Peyer's patch (tissue), 4 donors: Measurements from ENCODE around the gene TTC22. TPM values are rescaled to one million over a fixed set of nuclear protein-coding genes. Genes with fewer than 3 reads are reported as not detected.

Experiments used
- DNase-seq, 3 donors: peaks; one replicate each; pipeline ENCODE4 v3.0.0-alpha.2; 2017 to 2019
- H3K27ac ChIP-seq, 4 donors: fragments of 200-600 bp; sonication (generic); one replicate each; pipeline ENCODE4 v1.5.1; 2016 to 2019
- H3K27me3 ChIP-seq, 2 donors: fragments of 200-600 bp; sonication (generic); one replicate each; pipeline ENCODE4 v1.5.1; 2019
- H3K36me3 ChIP-seq, 3 donors: fragments of 200-600 bp; sonication (generic); one replicate each; pipeline ENCODE4 v1.5.1; 2016 to 2019
- H3K4me1 ChIP-seq, 4 donors: fragments of 200-600 bp; sonication (generic); one replicate each; pipeline ENCODE4 v1.5.1; 2016 to 2019
- H3K4me3 ChIP-seq, 4 donors: fragments of 200-600 bp; sonication (generic); 1 replicate in 3 of 4; 2 replicates in 1 of 4; pipeline ENCODE4 v1.5.1; 2016 to 2019; ENCODE audit warnings: mild to moderate bottlenecking in 1 of 4
- H3K9me3 ChIP-seq, 4 donors: fragments of 200-600 bp; sonication (generic); one replicate each; pipeline ENCODE4 v1.5.1; 2016 to 2019; ENCODE audit warnings: mild to moderate bottlenecking in 1 of 4
- POLR2A ChIP-seq, 2 donors: fragments of 450-650 bp; IDR thresholded peaks; one replicate each; pipeline ENCODE4 v1.5.1; 2017; ENCODE audit warnings: antibody characterized with exemption in 2 of 2, mild to moderate bottlenecking in 2 of 2, moderate library complexity in 2 of 2
- total RNA-seq, 4 donors: library from RNA; depleted of rRNA; stranded (reverse); fragments of >200 nt; gene quantifications; one replicate each; pipeline ENCODE4 v1.1.0, GENCODE V29; 2016
- TF ChIP-seq, protein P1 (sequence below), 6 experiments: fragments of 450-650 bp in 4 of 6; fragments of 200-600 bp in 2 of 6; sonication (generic) in 1 of 6; IDR thresholded peaks; one replicate each; pipeline ENCODE4 v1.5.1; 2017 to 2019; ENCODE audit warnings: antibody characterized with exemption in 6 of 6, mild to moderate bottlenecking in 3 of 6, moderate library complexity in 1 of 6

Gene TTC22
- total RNA-seq, 4 donors from 2014 or later: 15.7 to 136 (median 102) TPM

DNA sequence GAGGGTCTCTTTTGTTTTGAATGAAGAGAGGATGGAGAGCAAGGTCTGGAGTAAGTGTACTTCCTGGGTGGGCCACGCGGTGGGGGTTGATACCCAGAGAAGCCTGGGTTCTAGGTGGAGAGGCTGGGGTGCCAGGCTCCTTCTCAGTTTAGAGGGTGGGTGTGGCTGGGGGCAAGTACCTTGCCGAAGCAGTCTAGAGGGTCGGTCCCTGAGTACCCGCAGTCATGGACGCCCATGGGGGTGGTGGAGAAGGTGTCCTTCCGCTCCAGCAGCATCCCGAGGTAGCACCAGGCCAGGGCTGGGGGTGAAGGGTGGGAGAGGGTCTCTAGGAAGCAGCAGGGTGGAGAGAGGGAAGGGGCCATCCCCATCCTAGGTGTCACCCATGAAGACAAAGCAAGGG, 14.3 kb downstream of the TTC22 start:
- Histone ChIP-seq H3K4me3 (no peak overlapping the region), H3K4me1 (no peaks in the 10 kb centered on the region), H3K36me3 (peaks cover 0 to 34% (median 0%) of the 10 kb centered on the region in 3 donors), H3K9me3 (no peaks in the 10 kb centered on the region), H3K27ac (no peak overlapping the region), H3K27me3 (no peaks in the 10 kb centered on the region)
- TF ChIP-seq, protein P1, sequence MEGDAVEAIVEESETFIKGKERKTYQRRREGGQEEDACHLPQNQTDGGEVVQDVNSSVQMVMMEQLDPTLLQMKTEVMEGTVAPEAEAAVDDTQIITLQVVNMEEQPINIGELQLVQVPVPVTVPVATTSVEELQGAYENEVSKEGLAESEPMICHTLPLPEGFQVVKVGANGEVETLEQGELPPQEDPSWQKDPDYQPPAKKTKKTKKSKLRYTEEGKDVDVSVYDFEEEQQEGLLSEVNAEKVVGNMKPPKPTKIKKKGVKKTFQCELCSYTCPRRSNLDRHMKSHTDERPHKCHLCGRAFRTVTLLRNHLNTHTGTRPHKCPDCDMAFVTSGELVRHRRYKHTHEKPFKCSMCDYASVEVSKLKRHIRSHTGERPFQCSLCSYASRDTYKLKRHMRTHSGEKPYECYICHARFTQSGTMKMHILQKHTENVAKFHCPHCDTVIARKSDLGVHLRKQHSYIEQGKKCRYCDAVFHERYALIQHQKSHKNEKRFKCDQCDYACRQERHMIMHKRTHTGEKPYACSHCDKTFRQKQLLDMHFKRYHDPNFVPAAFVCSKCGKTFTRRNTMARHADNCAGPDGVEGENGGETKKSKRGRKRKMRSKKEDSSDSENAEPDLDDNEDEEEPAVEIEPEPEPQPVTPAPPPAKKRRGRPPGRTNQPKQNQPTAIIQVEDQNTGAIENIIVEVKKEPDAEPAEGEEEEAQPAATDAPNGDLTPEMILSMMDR (IDR thresholded peaks at IDR 0.05): no peak
- no peak for TF ChIP-seq POLR2A (IDR thresholded peaks at IDR 0.05)
- no peak for DNase-seq

GRCh38 chr1:54784066-54784465, 17.1 kb downstream of the TTC22 start:
- DNase-seq: no peak
- Histone ChIP-seq H3K36me3 (peaks cover 0 to 38% (median 0%) of the 10 kb centered on the region in 3 donors), H3K27ac (no peak overlapping the region)

DNA sequence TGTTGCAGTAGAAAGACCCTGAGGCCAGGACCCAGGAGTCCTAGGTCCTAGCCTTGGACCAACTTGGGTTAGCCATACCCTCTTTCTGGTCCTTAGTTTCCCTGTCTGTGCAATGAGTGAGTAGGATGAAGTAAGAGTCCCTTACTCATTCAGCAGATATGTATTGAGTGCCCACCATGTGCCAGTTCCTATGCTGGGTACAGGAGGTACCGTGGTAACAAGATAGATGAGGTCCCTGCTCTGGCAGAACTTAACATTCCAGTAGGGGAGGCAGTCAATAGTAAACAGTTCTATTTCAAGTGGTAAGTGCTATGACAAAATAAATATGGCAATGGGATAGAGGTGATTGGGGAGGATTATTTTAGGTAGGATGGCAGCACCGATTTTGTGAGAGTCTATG, 18.5 kb downstream of the TTC22 start:
- Histone ChIP-seq H3K27me3 (no peaks in the 10 kb centered on the region), H3K4me3 (no peak overlapping the region), H3K27ac (no peak overlapping the region), H3K36me3 (peaks cover 0 to 29% (median 0%) of the 10 kb centered on the region in 3 donors), H3K4me1 (no peaks in the 10 kb centered on the region), H3K9me3 (no peaks in the 10 kb centered on the region)
- DNase-seq: no peak
- TF ChIP-seq, protein P1 (IDR thresholded peaks at IDR 0.05): no peak
- TF ChIP-seq POLR2A (IDR thresholded peaks at IDR 0.05): no peak

More at GRCh38 chr1:54784066-54784465, 17.1 kb downstream of the TTC22 start:
- TF ChIP-seq POLR2A (IDR thresholded peaks at IDR 0.05): no peak
- TF ChIP-seq, protein P1 (IDR thresholded peaks at IDR 0.05): no peak
- no peaks in the 10 kb centered on the region for H3K9me3 ChIP-seq
- no peak overlapping the region for H3K4me3 ChIP-seq
- no peaks in the 10 kb centered on the region for H3K4me1 ChIP-seq
- H3K27me3 ChIP-seq: no peaks in the 10 kb centered on the region

DNA sequence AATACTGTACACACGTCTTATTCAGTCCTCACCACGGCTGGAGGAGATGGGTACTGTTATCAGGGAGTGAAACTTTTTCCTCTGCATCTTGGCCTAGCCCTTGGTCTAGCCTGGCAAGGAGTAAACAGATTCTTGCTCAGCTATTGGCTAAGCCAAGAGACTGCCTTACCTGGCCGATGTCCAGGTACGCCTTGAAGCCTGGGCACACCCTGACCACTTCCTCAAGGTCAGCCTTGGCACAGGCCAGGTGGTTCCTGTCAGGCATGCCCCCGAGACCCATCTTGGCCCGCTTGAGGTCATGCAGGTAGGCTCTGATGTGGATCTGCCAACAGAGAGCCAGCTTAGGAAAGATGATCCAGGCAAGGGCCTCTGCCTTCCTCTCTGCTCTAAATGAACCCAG, 19.0 kb downstream of the TTC22 start:
- Histone ChIP-seq H3K27ac (no peak overlapping the region), H3K36me3 (peaks cover 0 to 25% (median 0%) of the 10 kb centered on the region in 3 donors), H3K27me3 (no peaks in the 10 kb centered on the region), H3K9me3 (no peaks in the 10 kb centered on the region), H3K4me1 (no peaks in the 10 kb centered on the region), H3K4me3 (no peak overlapping the region)
- TF ChIP-seq POLR2A (IDR thresholded peaks at IDR 0.05): no peak
- TF ChIP-seq, protein P1 (IDR thresholded peaks at IDR 0.05): no peak
- DNase-seq: no peak

DNA sequence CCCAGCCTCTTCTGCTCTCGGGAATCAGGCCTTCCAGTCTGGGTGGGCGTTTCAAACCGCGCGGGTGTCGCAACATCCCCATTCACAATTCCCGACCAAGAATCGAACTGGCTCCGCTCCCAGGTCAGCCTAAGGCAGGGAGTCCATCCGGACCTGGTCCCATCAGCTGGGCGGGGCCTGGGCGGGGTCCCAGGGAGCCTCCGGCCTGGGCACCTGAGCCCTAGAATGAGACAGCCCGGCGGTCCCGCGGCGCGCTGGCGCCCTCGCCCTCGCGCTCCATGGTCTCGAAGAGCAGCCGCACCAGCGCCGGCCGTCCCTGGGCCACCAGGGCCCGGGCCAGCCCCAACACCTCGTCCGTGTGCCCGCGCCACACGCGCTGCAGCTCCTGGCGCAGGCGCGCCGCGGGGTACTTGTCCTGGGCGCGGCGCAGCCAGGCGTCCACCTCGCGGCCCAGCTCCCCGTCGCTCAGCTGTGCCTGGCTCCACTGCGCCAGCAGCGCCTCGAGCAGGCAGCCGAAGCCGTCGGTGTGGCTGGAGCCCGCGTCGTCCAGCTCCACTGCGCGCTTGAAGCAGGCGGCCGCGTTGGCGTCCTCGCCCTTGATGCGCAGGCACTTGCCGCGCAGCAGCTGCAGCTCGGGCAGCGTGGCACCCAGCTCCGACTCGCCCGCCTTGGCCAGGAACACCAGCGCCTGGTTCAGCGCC, 19.9 kb downstream of the TTC22 start:
- peaks cover 0 to 5% (median 0%) of the 10 kb centered on the region in 4 donors for H3K4me1 ChIP-seq
- DNase-seq: no peak
- no peaks in the 10 kb centered on the region for H3K9me3 ChIP-seq
- H3K36me3 ChIP-seq: peaks cover 0 to 17% (median 0%) of the 10 kb centered on the region in 3 donors
- TF ChIP-seq POLR2A (IDR thresholded peaks at IDR 0.05): no peak
- TF ChIP-seq, protein P1 (IDR thresholded peaks at IDR 0.05): no peak
- no peak overlapping the region for H3K4me3 ChIP-seq
- no peak overlapping the region for H3K27ac ChIP-seq
- H3K27me3 ChIP-seq: no peaks in the 10 kb centered on the region
